Spleen (tissue), 7 donors: Measurements from ENCODE around the gene LRIG1.

Source experiments
- POLR2A ChIP-seq, 3 donors: fragments of 450-650 bp; IDR thresholded peaks; one replicate each; pipeline ENCODE4 v1.5.1; 2017; ENCODE audit warnings: antibody characterized with exemption in 3 of 3, mild to moderate bottlenecking in 1 of 3
- TF ChIP-seq, protein P1 (sequence below), 11 experiments: fragments of 200-600 bp in 7 of 11; fragments of 450-650 bp in 4 of 11; sonication (generic) in 4 of 11; IDR thresholded peaks in 8 of 11; conservative IDR thresholded peaks in 3 of 11; 1 replicate in 7 of 11; 2 replicates in 4 of 11; pipeline versions ENCODE4 v1.4.0 to v1.8.0; 2016 to 2021; ENCODE audit warnings: antibody characterized with exemption in 11 of 11, inconsistent platforms in 4 of 11, mild to moderate bottlenecking in 1 of 11
- donor health status: DM: no; HTN: no; CAD: no; lungs with moderate emphysema.
- donor health status: DM: no; HTN: no; CAD: no.
- donor health status: DM: no; HTN: no; CAD: no.

DNA sequence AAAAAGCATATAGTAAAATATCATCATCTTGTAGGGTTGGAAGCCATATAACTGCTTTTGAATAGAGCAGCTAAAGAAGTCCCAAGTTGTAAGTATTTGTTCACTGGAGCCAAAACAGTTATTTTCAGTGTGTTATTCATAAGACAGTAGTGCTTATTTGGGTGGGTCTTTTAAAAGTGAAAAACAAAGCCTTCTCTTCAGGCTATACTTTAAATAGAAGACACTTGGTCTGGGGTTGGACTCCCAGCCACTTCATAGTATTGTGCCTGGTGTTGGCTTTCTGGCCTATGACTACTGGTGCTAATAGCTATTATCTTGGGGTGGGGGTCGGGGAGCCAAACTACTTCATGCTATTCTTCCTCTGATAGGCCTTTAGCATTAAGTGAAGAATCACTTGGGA is 144.8 kb downstream of the LRIG1 start:
- TF ChIP-seq, protein P1, sequence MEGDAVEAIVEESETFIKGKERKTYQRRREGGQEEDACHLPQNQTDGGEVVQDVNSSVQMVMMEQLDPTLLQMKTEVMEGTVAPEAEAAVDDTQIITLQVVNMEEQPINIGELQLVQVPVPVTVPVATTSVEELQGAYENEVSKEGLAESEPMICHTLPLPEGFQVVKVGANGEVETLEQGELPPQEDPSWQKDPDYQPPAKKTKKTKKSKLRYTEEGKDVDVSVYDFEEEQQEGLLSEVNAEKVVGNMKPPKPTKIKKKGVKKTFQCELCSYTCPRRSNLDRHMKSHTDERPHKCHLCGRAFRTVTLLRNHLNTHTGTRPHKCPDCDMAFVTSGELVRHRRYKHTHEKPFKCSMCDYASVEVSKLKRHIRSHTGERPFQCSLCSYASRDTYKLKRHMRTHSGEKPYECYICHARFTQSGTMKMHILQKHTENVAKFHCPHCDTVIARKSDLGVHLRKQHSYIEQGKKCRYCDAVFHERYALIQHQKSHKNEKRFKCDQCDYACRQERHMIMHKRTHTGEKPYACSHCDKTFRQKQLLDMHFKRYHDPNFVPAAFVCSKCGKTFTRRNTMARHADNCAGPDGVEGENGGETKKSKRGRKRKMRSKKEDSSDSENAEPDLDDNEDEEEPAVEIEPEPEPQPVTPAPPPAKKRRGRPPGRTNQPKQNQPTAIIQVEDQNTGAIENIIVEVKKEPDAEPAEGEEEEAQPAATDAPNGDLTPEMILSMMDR (IDR thresholded peaks at IDR 0.05 in 8 of 11, conservative IDR thresholded peaks at IDR 0.05 in 3 of 11), result no peak
- TF ChIP-seq POLR2A (IDR thresholded peaks at IDR 0.05), result no peak
